Activated B cell treated with CpG ODN at 0.5 μM for 24 hours (primary cell): Measurements from ENCODE around the gene CA10. TPM values are rescaled to one million over a fixed set of nuclear protein-coding genes. Genes with fewer than 3 reads are reported as not detected.

Experiments
- ATAC-seq: fragments of 200-7000 bp; cut with Tn5 transposase; one replicate; pipeline ENCODE4 v1.10.0; 2021; ENCODE audit warnings: low read depth, mild to moderate bottlenecking, moderate library complexity
- CTCF ChIA-PET: fragments of 350-600 bp; sonication (Branson Sonifier 250); formaldehyde crosslinking; loops from one replicate; lab custom pipeline; 2021; ENCODE audit warnings: antibody characterized with exemption; lab: Charles Lee
- POLR2A ChIA-PET: fragments of 350-600 bp; sonication (Branson Sonifier 250); formaldehyde crosslinking; loops from one replicate; lab custom pipeline; 2021; ENCODE audit warnings: antibody characterized with exemption; lab: Charles Lee
- DNase-seq: peaks from one replicate; pipeline ENCODE4 v3.0.0; 2022
- H3K27ac Mint-ChIP-seq: one replicate; pipeline ENCODE4 v1.8.0; 2020; ENCODE audit warnings: mixed read lengths
- H3K27me3 Mint-ChIP-seq: one replicate; pipeline ENCODE4 v1.8.0; 2021; ENCODE audit warnings: mixed read lengths
- H3K36me3 Mint-ChIP-seq: one replicate; pipeline ENCODE4 v1.8.0; 2021; ENCODE audit warnings: low read depth, mixed read lengths
- H3K4me1 Mint-ChIP-seq: one replicate; pipeline ENCODE4 v1.8.0; 2021; ENCODE audit warnings: mixed read lengths
- H3K4me3 Mint-ChIP-seq: one replicate; pipeline ENCODE4 v1.8.0; 2020; ENCODE audit warnings: mild to moderate bottlenecking, mixed read lengths
- H3K9me3 Mint-ChIP-seq: one replicate; pipeline ENCODE4 v1.8.0; 2020; ENCODE audit warnings: mixed read lengths
- intact Hi-C: fragments of 100-400 bp; cut with micrococcal nuclease; formaldehyde crosslinking; loops from one replicate; pipeline ENCODE4 v1.15.1; 2024
- total RNA-seq: library from RNA; stranded (reverse); gene quantifications from 2 replicates; pipeline ENCODE4 v1.2.3, GENCODE V29; 2022
- TF ChIP-seq, protein P1 (sequence below): fragments of 200-600 bp; IDR thresholded peaks from one replicate; pipeline ENCODE4 v1.8.0; 2022; ENCODE audit warnings: antibody characterized with exemption, mild to moderate bottlenecking

Gene CA10
- total RNA-seq, 1 donor from 2014 or later: not detected

DNA sequence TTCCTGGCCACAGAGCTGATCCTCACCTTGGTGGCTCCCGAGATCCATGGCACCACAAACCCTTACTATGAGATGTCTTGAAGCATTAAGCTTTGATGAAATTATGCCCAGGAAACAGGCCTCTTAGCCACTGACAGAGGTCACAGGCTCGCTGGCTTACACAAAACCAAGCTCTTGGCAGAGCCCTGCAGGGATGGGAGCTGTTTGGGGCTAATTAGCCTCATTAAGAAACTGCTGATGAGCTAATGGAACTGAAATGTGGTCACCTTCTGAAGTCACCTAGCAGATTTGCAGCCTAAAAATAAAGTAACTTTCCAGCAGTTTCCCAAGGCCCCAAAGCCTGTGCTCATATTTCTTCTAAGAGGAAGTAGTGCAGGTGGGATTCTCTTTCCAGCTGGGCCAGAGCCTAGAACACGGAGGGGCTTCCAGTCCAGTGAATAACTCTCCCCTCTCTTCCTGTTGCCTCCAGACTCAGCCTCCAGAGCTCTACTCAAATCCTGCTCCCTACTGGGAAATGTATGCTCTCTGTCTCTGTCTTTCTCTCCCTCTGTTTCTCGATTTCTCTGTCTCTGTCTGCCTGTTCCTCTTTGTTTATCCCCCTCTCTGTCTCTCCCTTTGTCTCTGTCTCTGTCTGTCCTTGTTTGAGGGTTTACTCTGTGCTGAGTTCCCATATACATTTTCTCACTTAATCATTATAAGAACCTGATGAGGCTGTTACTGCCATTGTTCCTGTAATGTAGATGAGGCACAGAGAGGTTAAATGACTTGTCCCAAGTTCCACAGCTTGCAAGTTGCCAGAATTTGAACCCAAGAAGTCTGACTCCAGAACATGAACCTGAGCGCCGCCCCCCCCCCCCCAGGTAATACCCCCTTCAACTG is 338.9 kb downstream of the CA10 start:
- no peaks in the 10 kb centered on the region for H3K9me3 Mint-ChIP-seq
- POLR2A ChIA-PET: no interaction called here
- no peak overlapping the region for H3K27ac Mint-ChIP-seq
- H3K4me1 Mint-ChIP-seq: no peaks in the 10 kb centered on the region
- intact Hi-C loops: no loop called here
- CTCF ChIA-PET: no interaction called here
- TF ChIP-seq, protein P1, sequence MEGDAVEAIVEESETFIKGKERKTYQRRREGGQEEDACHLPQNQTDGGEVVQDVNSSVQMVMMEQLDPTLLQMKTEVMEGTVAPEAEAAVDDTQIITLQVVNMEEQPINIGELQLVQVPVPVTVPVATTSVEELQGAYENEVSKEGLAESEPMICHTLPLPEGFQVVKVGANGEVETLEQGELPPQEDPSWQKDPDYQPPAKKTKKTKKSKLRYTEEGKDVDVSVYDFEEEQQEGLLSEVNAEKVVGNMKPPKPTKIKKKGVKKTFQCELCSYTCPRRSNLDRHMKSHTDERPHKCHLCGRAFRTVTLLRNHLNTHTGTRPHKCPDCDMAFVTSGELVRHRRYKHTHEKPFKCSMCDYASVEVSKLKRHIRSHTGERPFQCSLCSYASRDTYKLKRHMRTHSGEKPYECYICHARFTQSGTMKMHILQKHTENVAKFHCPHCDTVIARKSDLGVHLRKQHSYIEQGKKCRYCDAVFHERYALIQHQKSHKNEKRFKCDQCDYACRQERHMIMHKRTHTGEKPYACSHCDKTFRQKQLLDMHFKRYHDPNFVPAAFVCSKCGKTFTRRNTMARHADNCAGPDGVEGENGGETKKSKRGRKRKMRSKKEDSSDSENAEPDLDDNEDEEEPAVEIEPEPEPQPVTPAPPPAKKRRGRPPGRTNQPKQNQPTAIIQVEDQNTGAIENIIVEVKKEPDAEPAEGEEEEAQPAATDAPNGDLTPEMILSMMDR: no peak
- H3K36me3 Mint-ChIP-seq: no peaks in the 10 kb centered on the region
- DNase-seq: no peak
- H3K27me3 Mint-ChIP-seq: no peaks in the 10 kb centered on the region
- no peak for ATAC-seq
- H3K4me3 Mint-ChIP-seq: no peak overlapping the region

- H3K36me3 Mint-ChIP-seq: no peaks in the 10 kb centered on the region
- H3K4me3 Mint-ChIP-seq: no peak overlapping the region
- TF ChIP-seq, protein P1: no peak
- intact Hi-C loops: no loop called here
- no peak overlapping the region for H3K27ac Mint-ChIP-seq
- ChIA-PET CTCF (no interaction called here), POLR2A (no interaction called here)
- H3K9me3 Mint-ChIP-seq: no peaks in the 10 kb centered on the region
- DNase-seq (no peak), ATAC-seq (no peak)
- H3K27me3 Mint-ChIP-seq: no peaks in the 10 kb centered on the region
- no peaks in the 10 kb centered on the region for H3K4me1 Mint-ChIP-seq
Measured at GRCh38 chr17:51818777-51819176, 339.7 kb downstream of the CA10 start.

DNA sequence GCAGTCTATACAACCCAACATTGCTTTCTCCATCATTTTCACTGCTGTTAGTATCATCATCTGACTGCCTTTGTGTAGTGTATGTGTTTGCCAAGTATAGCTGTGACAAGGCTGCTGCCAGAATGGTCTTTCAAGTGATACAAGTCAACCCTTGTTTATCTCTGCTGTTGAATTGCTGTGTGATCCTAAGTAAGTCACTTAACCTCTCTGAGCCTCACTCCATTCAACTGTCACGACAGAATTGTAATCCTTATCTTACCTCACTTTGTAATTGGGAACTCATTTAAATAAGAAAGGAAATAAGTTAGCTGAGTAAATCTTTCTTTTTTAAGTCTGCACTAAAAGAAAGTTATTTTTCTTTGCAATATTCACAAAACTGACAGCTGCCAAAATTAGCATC is 340.6 kb downstream of the CA10 start:
- POLR2A ChIA-PET: no interaction called here
- Mint-ChIP-seq H3K4me3 (no peak overlapping the region), H3K36me3 (no peaks in the 10 kb centered on the region), H3K27me3 (no peaks in the 10 kb centered on the region), H3K9me3 (no peaks in the 10 kb centered on the region), H3K4me1 (no peaks in the 10 kb centered on the region), H3K27ac (no peak overlapping the region)
- DNase-seq (no peak), ATAC-seq (no peak)
- TF ChIP-seq, protein P1: no peak
- intact Hi-C loops: no loop called here
- CTCF ChIA-PET: no interaction called here

DNA sequence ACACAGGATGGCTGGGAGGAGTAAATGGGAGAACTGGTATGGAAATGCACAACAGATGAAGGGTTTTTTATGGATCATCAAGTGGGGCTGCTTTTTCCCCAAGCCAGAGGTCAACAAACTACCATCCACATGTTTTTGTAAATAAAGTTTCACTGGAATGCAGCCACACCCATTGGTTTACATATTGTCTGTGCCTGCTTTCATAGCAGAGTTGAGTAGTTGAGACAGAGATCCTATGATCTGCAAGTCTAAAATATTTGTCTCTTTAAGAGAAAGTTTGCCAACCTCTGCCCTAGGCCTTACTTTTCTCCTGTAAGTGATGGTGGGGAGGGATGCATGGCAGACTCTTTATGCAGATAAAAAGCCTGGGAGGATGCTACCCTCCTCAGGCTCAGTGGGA is 341.4 kb downstream of the CA10 start:
- Mint-ChIP-seq H3K4me3 (no peak overlapping the region), H3K9me3 (no peaks in the 10 kb centered on the region), H3K27me3 (no peaks in the 10 kb centered on the region), H3K27ac (no peak overlapping the region), H3K4me1 (no peaks in the 10 kb centered on the region), H3K36me3 (no peaks in the 10 kb centered on the region)
- intact Hi-C loops: no loop called here
- TF ChIP-seq, protein P1: no peak
- DNase-seq (no peak), ATAC-seq (no peak)
- CTCF ChIA-PET: no interaction called here
- POLR2A ChIA-PET: no interaction called here

DNA sequence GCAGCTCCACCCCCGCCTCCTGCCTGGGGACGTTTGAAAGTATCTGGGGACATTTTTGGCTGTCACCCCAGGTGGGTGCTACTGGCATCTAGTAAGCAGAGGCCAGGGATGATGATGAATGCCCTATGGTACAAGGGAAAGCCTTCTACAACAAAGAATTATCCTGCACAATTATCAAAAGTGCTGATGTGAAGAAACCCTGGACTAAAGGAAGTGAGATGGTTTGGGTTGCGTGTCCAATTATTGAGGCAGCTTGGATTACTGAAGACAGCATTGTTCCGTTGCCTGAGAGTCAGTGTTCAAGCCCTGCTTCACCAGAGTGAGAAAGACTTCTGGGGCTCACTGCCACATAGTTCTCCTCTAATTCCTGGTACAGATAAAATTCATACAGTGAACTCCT is 343.4 kb downstream of the CA10 start:
- ATAC-seq: no peak
- Mint-ChIP-seq H3K27me3 (no peaks in the 10 kb centered on the region), H3K27ac (no peak overlapping the region), H3K36me3 (no peaks in the 10 kb centered on the region), H3K4me1 (no peaks in the 10 kb centered on the region), H3K4me3 (no peak overlapping the region), H3K9me3 (peaks cover 3% of the 10 kb centered on the region)
- intact Hi-C loops: no loop called here
- TF ChIP-seq, protein P1: no peak
- ChIA-PET POLR2A (no interaction called here), CTCF (no interaction called here)
- DNase-seq: no peak
